HCT116 (cell line): Measurements from ENCODE around the gene CYP11A1. TPM values are rescaled to one million over a fixed set of nuclear protein-coding genes. Genes with fewer than 3 reads are reported as not detected.

Experiments
- ATAC-seq: fragments of 200-7000 bp; cut with Tn5 transposase; 2 replicates; pipeline ENCODE4 v1.9.1; 2020; ENCODE audit warnings: mild to moderate bottlenecking, moderate library complexity
- BruUV-seq: library from RNA; stranded (reverse); fragments of 400-500 nt; replicated peaks from 2 replicates; lab custom pipeline; 2021; lab: Mats Ljungman, UMichigan
- CTCF ChIA-PET: fragments of 300-600 bp; sonication (Branson Sonifier 250); formaldehyde crosslinking; loops from one replicate; lab custom pipeline; 2021; ENCODE audit warnings: antibody characterized with exemption; lab: Charles Lee
- POLR2A ChIA-PET: fragments of 300-600, 350-600 bp; sonication (Branson Sonifier 250); formaldehyde crosslinking; loops from one replicate; lab custom pipeline; 2021; ENCODE audit warnings: antibody characterized with exemption; lab: Charles Lee
- RAD21 ChIA-PET, 2 experiments: fragments of 300-600 bp; sonication (Branson Sonifier 250); formaldehyde crosslinking; loops; one replicate each; lab custom pipeline; 2023; ENCODE audit warnings: low total read pairs in 2 of 2; ENCODE audit not compliant: uncharacterized antibody in 2 of 2, unreplicated experiment in 2 of 2, low non-redundant PET in 1 of 2; lab: Charles Lee
- DNase-seq: peaks from one replicate; pipeline ENCODE4 v3.0.0-alpha.2; 2010; ENCODE audit warnings: low read depth, low spot score
- H2AFZ ChIP-seq: fragments of 200-600 bp; shearing (Covaris generic), sonication (generic); 2 replicates; pipeline ENCODE4 v1.6.1; 2017; ENCODE audit warnings: low read depth, mixed run types, mixed read lengths, antibody characterized with exemption, low read length; ENCODE audit not compliant: poor library complexity, severe bottlenecking
- H3K27ac ChIP-seq: 2 replicates; pipeline ENCODE4 v1.5.1; 2012; ENCODE audit warnings: low read depth, low read length
- H3K27me3 ChIP-seq: fragments of 200-600 bp; sonication (generic); 2 replicates; pipeline ENCODE4 v1.6.1; 2016; ENCODE audit warnings: mixed run types, low read length, mixed read lengths; ENCODE audit not compliant: insufficient read depth
- H3K36me3 ChIP-seq, 2 experiments: fragments of 200-500 bp in 1 of 2; fragments of 200-600 bp in 1 of 2; sonication (Bioruptor generic) in 1 of 2; sonication (generic) in 1 of 2; 2 replicates each; pipeline versions ENCODE4 v1.5.1 to v1.6.1; 2014 to 2016; ENCODE audit warnings: low read length in 2 of 2, inconsistent platforms in 1 of 2, mixed read lengths in 1 of 2, mixed run types in 1 of 2; ENCODE audit not compliant: insufficient read depth in 2 of 2, control insufficient read depth in 1 of 2
- H3K4me1 ChIP-seq, 2 experiments: fragments of 200-600 bp in 1 of 2; sonication (generic) in 1 of 2; 2 replicates each; pipeline versions ENCODE4 v1.5.1 to v1.6.1; 2012 to 2017; ENCODE audit warnings: low read length in 2 of 2, inconsistent platforms in 1 of 2, mild to moderate bottlenecking in 1 of 2, mixed read lengths in 1 of 2, mixed run types in 1 of 2, moderate library complexity in 1 of 2; ENCODE audit not compliant: insufficient read depth in 2 of 2, control insufficient read depth in 1 of 2
- H3K4me2 ChIP-seq: fragments of 200-600 bp; sonication (generic); 2 replicates; pipeline ENCODE4 v1.6.1; 2017; ENCODE audit warnings: mixed run types, low read length, mixed read lengths
- H3K4me3 ChIP-seq, 2 experiments: fragments of 200-600 bp in 1 of 2; sonication (generic) in 1 of 2; replicated peaks in 1 of 2; 2 replicates each; pipeline ENCODE4 v1.5.1; 2011 to 2016; ENCODE audit warnings: low read length in 2 of 2, control low read depth in 1 of 2, low read depth in 1 of 2, mild to moderate bottlenecking in 1 of 2, mixed read lengths in 1 of 2, mixed run types in 1 of 2
- H3K79me2 ChIP-seq: fragments of 200-600 bp; sonication (generic); 2 replicates; pipeline ENCODE4 v1.6.1; 2017; ENCODE audit warnings: mild to moderate bottlenecking, mixed run types, low read length, moderate library complexity, mixed read lengths; ENCODE audit not compliant: insufficient read depth
- H3K9ac ChIP-seq: fragments of 200-600 bp; sonication (generic); 2 replicates; pipeline ENCODE4 v1.6.1; 2016; ENCODE audit warnings: low read length, mixed read lengths
- H3K9me2 ChIP-seq: fragments of 200-600 bp; sonication (generic), shearing (Covaris generic); 2 replicates; pipeline ENCODE4 v1.6.1; 2017; ENCODE audit warnings: mixed run types, mild to moderate bottlenecking, moderate library complexity; ENCODE audit not compliant: insufficient read depth
- H3K9me3 ChIP-seq, 2 experiments: fragments of 200-500 bp in 1 of 2; fragments of 200-600 bp in 1 of 2; sonication (Bioruptor generic) in 1 of 2; sonication (generic) in 1 of 2; 2 replicates each; pipeline ENCODE4 v1.6.1; 2014 to 2017; ENCODE audit warnings: low read length in 2 of 2, mixed read lengths in 2 of 2, inconsistent platforms in 1 of 2, low read depth in 1 of 2, mild to moderate bottlenecking in 1 of 2, mixed run types in 1 of 2, moderate library complexity in 1 of 2; ENCODE audit not compliant: control insufficient read depth in 1 of 2, insufficient read depth in 1 of 2
- H4K20me1 ChIP-seq: fragments of 200-600 bp; sonication (generic), shearing (Covaris generic); 2 replicates; pipeline ENCODE4 v1.6.1; 2017; ENCODE audit warnings: mixed run types, mild to moderate bottlenecking, moderate library complexity; ENCODE audit not compliant: insufficient read depth
- ELF1 ChIP-seq: IDR thresholded peaks from 2 replicates; pipeline ENCODE4 v1.6.1; 2012; ENCODE audit warnings: low read depth, borderline replicate concordance
- FOSL1 ChIP-seq: IDR thresholded peaks from 2 replicates; pipeline ENCODE4 v1.6.1; 2012; ENCODE audit warnings: low read depth
- POLR2A ChIP-seq: IDR thresholded peaks from 2 replicates; pipeline ENCODE4 v1.7.0; 2011; ENCODE audit warnings: borderline replicate concordance; ENCODE audit not compliant: insufficient read depth, insufficient read length; ENCODE audit errors: extremely low read depth
- RAD21 ChIP-seq: IDR thresholded peaks from 2 replicates; pipeline ENCODE4 v1.6.1; 2012; ENCODE audit warnings: low read depth, mild to moderate bottlenecking
- SRF ChIP-seq: IDR thresholded peaks from 2 replicates; pipeline ENCODE4 v1.6.1; 2012; ENCODE audit warnings: low read depth
- intact Hi-C: fragments of 100-400 bp; cut with micrococcal nuclease; formaldehyde crosslinking; loops from 2 replicates; pipeline ENCODE4 v1.10.0; 2022
- total RNA-seq: library from RNA; stranded (reverse); gene quantifications from one replicate; pipeline ENCODE4 v1.2.1, GENCODE V29; 2021; ENCODE audit not compliant: unreplicated experiment
- TF ChIP-seq, protein P1 (sequence below): IDR thresholded peaks from 2 replicates; pipeline ENCODE4 v1.6.1; 2012; ENCODE audit warnings: low read depth
- TF ChIP-seq, protein P2 (sequence below): IDR thresholded peaks from 2 replicates; pipeline ENCODE4 v1.6.1; 2012

The CYP11A1 gene
- total RNA-seq, 1 experiment from 2014 or later: 0.57 TPM

DNA sequence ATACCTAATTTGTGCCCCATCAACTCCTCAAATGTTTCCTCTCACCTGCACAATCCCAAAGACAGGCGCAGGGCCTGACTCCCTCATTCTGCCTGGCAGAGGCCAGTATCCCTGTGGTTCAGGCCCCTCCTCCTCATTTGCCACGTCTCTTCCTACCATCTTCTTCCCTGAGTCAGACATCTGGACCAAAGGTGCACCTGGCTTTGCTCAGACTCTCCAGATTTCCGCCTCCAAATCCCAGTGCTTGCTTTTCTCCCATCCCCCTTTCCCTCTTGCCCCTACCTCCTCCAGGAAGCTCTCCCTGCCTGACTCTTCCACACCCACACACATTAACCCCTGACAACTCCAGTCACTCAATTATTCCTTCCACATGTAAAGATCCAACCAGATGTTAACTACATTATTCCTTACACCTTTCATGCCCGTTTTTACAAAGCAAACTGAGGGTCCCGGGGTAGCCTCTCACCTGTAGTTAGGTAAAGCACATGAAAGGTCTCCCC is 46.7 kb upstream of the CYP11A1 start:
- Histone ChIP-seq H3K27me3 (no peaks in the 10 kb centered on the region), H3K9me3 (no peaks in the 10 kb centered on the region), H3K9ac (no peak overlapping the region), H2AFZ (no peak overlapping the region), H3K36me3 (peaks cover 0 to 44% of the 10 kb centered on the region in 2 experiments; a peak in 2 of 4 replicates), H3K4me3 (no peak overlapping the region), H3K27ac (no peak overlapping the region), H3K4me2 (no peak overlapping the region), H3K79me2 (peaks cover 21% of the 10 kb centered on the region), H3K9me2 (no peaks in the 10 kb centered on the region), H4K20me1 (no peaks in the 10 kb centered on the region), H3K4me1 (peaks cover 9 to 18% of the 10 kb centered on the region in 2 experiments)
- RAD21 ChIA-PET: no interaction called here
- TF ChIP-seq, protein P1, sequence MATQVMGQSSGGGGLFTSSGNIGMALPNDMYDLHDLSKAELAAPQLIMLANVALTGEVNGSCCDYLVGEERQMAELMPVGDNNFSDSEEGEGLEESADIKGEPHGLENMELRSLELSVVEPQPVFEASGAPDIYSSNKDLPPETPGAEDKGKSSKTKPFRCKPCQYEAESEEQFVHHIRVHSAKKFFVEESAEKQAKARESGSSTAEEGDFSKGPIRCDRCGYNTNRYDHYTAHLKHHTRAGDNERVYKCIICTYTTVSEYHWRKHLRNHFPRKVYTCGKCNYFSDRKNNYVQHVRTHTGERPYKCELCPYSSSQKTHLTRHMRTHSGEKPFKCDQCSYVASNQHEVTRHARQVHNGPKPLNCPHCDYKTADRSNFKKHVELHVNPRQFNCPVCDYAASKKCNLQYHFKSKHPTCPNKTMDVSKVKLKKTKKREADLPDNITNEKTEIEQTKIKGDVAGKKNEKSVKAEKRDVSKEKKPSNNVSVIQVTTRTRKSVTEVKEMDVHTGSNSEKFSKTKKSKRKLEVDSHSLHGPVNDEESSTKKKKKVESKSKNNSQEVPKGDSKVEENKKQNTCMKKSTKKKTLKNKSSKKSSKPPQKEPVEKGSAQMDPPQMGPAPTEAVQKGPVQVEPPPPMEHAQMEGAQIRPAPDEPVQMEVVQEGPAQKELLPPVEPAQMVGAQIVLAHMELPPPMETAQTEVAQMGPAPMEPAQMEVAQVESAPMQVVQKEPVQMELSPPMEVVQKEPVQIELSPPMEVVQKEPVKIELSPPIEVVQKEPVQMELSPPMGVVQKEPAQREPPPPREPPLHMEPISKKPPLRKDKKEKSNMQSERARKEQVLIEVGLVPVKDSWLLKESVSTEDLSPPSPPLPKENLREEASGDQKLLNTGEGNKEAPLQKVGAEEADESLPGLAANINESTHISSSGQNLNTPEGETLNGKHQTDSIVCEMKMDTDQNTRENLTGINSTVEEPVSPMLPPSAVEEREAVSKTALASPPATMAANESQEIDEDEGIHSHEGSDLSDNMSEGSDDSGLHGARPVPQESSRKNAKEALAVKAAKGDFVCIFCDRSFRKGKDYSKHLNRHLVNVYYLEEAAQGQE: no peak
- TF ChIP-seq FOSL1 (no peak), RAD21 (no peak), ELF1 (no peak), POLR2A (no peak), SRF (no peak)
- TF ChIP-seq, protein P2, sequence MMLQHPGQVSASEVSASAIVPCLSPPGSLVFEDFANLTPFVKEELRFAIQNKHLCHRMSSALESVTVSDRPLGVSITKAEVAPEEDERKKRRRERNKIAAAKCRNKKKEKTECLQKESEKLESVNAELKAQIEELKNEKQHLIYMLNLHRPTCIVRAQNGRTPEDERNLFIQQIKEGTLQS: no peak
- CTCF ChIA-PET: no interaction called here
- intact Hi-C loops: no loop called here
- ATAC-seq: no peak
- no TSS peak for BruUV-seq
- POLR2A ChIA-PET: no interaction called here
- DNase-seq: no peak
